Amniotic epithelial cell (primary cell): Measurements from ENCODE around the gene PLIN1.
A peak's percentile ranks its signal among the peaks of the same experiment; 100 is the strongest.

ENCODE experiments used
- DNase-seq: peaks from one replicate; pipeline ENCODE4 v3.0.0-alpha.2; 2010; ENCODE audit warnings: low read depth

Gene PLIN1

GRCh38 chr15:89628806-89629715 is 50.1 kb downstream of the PLIN1 start:
- no peak for DNase-seq

- no peak for DNase-seq
Observed at GRCh38 chr15:89628301-89628700, 50.9 kb downstream of the PLIN1 start.

GRCh38 chr15:89627256-89627970 is 51.8 kb downstream of the PLIN1 start:
- DNase-seq: no peak

GRCh38 chr15:89625716-89626115 is 53.5 kb downstream of the PLIN1 start:
- DNase-seq: no peak

GRCh38 chr15:89623165-89623564 is 56.0 kb downstream of the PLIN1 start:
- DNase-seq: peak; percentile 38

- no peak for DNase-seq
Observed at GRCh38 chr15:89621547-89621946, 57.6 kb downstream of the PLIN1 start.

GRCh38 chr15:89616228-89616627 is 62.9 kb downstream of the PLIN1 start:
- DNase-seq: no peak

- peak; percentile 37 for DNase-seq
Observed at GRCh38 chr15:89615135-89615534, 64.0 kb downstream of the PLIN1 start.
